OCI-LY1 (cell line): ENCODE data around the gene ATP8A2.

ENCODE experiments used
- EZH2 ChIP-seq: fragments of 200-600 bp; sonication (generic), shearing (Covaris generic); IDR thresholded peaks from 2 replicates; pipeline ENCODE4 v1.8.0; 2017; ENCODE audit warnings: borderline replicate concordance, mixed run types, mild to moderate bottlenecking, antibody characterized with exemption, low read length, moderate library complexity, mixed read lengths
- TF ChIP-seq, protein P1 (sequence below): fragments of 200-600 bp; sonication (generic), shearing (Covaris generic); IDR thresholded peaks from 2 replicates; pipeline ENCODE4 v1.5.1; 2017; ENCODE audit warnings: mild to moderate bottlenecking, antibody characterized with exemption, low read length, moderate library complexity, mixed read lengths

DNA sequence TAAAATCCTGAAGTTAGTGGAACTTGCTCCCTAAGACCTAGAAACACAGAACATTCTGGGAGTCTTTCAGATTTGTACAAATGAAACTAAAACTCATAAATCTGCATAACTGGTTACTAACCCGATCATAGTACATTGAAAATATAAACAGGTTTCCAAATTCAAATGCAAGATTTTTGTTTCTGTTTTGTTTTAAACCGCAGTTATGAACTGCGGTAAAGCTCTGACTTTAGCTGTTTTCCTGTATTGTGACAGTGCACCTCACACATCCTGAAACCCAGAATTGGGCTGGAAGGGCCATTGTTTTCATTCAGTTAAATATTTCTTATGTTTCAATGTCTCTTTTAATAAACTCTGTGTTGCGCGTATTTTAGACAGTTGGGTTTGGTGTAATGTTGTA is 475.4 kb downstream of the ATP8A2 start:
- TF ChIP-seq, protein P1, sequence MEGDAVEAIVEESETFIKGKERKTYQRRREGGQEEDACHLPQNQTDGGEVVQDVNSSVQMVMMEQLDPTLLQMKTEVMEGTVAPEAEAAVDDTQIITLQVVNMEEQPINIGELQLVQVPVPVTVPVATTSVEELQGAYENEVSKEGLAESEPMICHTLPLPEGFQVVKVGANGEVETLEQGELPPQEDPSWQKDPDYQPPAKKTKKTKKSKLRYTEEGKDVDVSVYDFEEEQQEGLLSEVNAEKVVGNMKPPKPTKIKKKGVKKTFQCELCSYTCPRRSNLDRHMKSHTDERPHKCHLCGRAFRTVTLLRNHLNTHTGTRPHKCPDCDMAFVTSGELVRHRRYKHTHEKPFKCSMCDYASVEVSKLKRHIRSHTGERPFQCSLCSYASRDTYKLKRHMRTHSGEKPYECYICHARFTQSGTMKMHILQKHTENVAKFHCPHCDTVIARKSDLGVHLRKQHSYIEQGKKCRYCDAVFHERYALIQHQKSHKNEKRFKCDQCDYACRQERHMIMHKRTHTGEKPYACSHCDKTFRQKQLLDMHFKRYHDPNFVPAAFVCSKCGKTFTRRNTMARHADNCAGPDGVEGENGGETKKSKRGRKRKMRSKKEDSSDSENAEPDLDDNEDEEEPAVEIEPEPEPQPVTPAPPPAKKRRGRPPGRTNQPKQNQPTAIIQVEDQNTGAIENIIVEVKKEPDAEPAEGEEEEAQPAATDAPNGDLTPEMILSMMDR, result no peak
- TF ChIP-seq EZH2, result no peak
